Globus pallidus (tissue), 1 donor: ENCODE results near the gene KBTBD13.
"Not testable (repeated sequence)": the region's sequence is repeated elsewhere in the genome, so short reads cannot be mapped to it uniquely, and the experiment has no call there.

Source experiments
- DNase-seq: peaks from one replicate; pipeline ENCODE4 v3.0.0-alpha.2; 2015; ENCODE audit warnings: low spot score

The KBTBD13 gene

GRCh38 chr15:65069779-65070546 lies 6.6 kb upstream of the KBTBD13 start:
- DNase-seq = no peak

- no peak for DNase-seq
These were observed 5.2 kb upstream of the KBTBD13 start for GRCh38 chr15:65071381-65071811.

GRCh38 chr15:65072027-65072426 lies 4.5 kb upstream of the KBTBD13 start:
- no peak for DNase-seq

GRCh38 chr15:65072617-65073016 lies 3.9 kb upstream of the KBTBD13 start:
- no peak for DNase-seq

- not testable (repeated sequence) for DNase-seq
These were observed 1.6 kb upstream of the KBTBD13 start for GRCh38 chr15:65074946-65075345.

- not testable (repeated sequence) for DNase-seq
These were observed 745 bp upstream of the KBTBD13 start for GRCh38 chr15:65075607-65076395.

DNA sequence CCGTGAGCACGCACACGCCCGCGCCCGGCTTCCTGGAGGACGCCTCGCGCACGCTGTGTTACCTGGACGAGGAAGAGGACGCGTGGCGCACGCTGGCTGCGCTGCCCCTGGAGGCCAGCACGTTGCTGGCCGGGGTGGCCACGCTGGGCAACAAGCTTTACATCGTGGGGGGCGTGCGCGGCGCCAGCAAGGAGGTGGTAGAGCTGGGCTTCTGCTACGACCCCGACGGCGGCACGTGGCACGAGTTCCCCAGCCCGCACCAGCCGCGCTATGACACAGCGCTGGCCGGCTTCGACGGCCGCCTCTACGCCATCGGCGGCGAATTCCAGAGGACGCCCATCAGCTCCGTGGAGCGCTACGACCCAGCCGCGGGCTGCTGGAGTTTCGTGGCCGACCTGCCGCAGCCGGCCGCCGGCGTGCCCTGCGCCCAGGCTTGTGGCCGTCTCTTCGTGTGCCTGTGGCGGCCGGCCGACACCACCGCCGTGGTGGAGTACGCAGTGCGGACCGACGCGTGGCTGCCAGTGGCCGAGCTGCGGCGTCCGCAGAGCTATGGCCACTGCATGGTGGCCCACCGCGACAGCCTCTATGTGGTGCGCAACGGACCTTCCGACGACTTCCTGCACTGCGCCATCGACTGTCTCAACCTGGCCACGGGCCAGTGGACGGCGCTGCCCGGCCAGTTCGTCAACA lies 890 bp downstream of the KBTBD13 start:
- DNase-seq = no peak

- no peak for DNase-seq
These were observed 1.4 kb downstream of the KBTBD13 start for GRCh38 chr15:65077981-65078352.

- no peak for DNase-seq
These were observed 3.0 kb downstream of the KBTBD13 start for GRCh38 chr15:65079580-65079979.

GRCh38 chr15:65081270-65081669 lies 4.7 kb downstream of the KBTBD13 start:
- no peak for DNase-seq

DNA sequence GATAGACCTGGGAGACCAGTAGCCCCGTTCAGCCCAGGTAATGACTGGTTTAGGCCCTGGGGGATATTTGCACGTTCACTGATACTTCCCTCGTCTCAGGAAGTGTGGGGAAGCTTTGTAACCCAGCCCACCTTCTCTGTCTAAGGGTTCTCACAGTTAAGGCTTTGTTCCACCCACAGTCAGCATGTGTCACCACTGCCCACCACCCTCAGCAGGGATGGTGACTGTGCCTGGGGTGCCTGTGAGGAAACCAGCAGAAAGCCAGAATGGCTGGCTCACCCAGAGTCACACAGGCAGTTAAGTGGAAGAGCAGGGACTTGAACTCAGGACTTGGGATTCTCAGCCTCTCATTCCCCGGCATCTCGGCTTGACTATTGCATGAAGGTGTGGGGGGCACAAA lies 5.2 kb downstream of the KBTBD13 start:
- no peak for DNase-seq

- DNase-seq = no peak
These were observed 5.9 kb downstream of the KBTBD13 start for GRCh38 chr15:65082303-65082953.

- peak; percentile 55 for DNase-seq
These were observed 6.7 kb downstream of the KBTBD13 start for GRCh38 chr15:65083262-65083701.

DNA sequence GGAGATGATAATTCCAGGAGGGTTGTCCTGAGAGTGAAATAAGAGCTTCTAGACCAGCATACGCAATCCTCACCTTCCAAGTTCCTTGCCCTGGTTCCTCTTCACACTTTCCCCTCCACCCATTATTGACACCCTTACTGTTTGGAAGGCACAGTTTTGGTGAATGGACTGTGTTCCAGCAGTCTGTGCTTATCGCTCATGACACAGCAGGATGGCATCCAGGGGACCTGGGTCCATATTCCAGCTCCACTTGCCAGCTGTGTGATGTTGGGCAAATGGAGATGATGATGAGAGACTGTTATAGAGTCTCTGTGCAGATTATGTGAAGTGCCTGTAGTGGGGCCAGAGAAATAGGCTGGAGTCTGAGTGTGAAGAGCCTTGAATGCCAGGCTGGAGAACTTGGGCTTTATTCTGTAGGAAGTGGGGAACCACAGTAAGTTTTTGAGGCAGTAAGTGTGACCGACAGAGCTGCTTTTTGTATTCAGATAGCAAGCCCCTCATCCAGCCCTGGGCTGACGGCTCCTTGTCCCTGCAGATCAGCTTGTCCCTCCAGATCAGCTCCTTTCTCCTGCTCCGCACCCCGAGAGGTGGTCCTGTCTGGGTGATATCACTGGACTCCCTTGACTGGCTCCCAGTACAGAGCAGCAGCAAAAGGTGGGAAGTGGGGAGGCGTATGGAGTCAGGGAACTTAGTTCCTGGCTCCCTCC lies 8.1 kb downstream of the KBTBD13 start:
- DNase-seq = no peak

DNA sequence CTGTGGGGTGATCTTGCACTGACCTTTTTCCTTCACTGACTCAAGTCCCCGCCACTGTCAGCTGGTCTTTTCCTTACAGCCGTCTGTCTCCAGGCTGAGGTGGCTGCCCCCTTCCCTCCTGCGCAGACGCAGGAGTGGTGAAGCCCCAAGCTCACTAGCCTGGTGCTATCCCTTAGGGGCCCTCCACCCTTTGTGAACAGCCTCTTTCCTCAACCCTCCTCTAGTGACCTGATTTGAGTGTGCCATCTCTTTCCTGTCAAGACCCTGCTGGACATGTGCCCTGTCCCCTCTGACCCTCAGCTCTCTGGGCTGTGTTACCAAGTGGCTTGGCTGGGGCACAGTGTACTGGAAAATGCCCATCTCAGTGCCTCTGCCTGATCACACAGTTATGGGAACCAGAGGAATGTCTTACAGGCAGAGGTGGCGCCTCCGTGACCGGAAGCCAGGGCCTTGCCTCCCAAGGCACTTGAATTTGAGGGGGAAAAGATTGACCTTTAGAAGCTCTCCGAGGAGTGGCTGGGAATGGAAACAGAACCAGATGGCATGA lies 8.7 kb downstream of the KBTBD13 start:
- DNase-seq = no peak

- DNase-seq = no peak
These were observed 9.6 kb downstream of the KBTBD13 start for GRCh38 chr15:65085990-65086679.

DNA sequence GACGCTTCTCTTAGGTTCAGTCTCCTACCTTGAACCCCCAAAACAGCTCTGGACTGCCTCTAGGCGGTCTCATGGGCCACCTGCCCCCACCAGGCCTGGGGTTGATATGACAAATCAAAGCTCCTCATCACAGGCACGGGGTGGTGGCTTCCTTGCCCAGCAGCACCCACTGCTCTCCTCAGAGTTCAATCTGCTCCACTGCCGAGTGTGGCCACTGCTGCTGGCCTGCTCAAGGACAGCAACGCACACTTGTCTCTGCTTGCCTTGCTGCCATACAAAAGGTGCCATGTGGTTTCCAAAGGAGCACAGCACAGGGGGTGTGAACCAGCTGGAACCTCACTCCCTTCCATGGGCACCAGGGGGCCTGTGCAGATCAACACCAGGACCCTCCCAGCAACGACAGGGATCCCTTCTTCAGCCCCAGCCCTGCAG lies 10.2 kb downstream of the KBTBD13 start:
- DNase-seq = no peak

- DNase-seq = no peak
These were observed 10.9 kb downstream of the KBTBD13 start for GRCh38 chr15:65087411-65087810.

- DNase-seq = peak; percentile 32
These were observed 11.5 kb downstream of the KBTBD13 start for GRCh38 chr15:65087873-65088642.

GRCh38 chr15:65088643-65089021 lies 12.1 kb downstream of the KBTBD13 start:
- no peak for DNase-seq
